GM12865 (cell line): ENCODE measurements around the gene CHORDC1.

Source experiments
- DNase-seq: peaks from one replicate; pipeline ENCODE4 v3.0.0; 2010; ENCODE audit warnings: low read depth
- H3K4me3 ChIP-seq: 2 replicates; pipeline ENCODE4 v1.5.1; 2011; ENCODE audit warnings: mild to moderate bottlenecking, low read depth, low read length, control low read depth
- TF ChIP-seq, protein P1 (sequence below): IDR thresholded peaks from 2 replicates; pipeline ENCODE4 v1.5.1; 2011; ENCODE audit warnings: low read length, control low read depth, low read depth, inconsistent platforms; ENCODE audit not compliant: insufficient read depth; ENCODE audit errors: missing control alignments

The CHORDC1 gene

DNA sequence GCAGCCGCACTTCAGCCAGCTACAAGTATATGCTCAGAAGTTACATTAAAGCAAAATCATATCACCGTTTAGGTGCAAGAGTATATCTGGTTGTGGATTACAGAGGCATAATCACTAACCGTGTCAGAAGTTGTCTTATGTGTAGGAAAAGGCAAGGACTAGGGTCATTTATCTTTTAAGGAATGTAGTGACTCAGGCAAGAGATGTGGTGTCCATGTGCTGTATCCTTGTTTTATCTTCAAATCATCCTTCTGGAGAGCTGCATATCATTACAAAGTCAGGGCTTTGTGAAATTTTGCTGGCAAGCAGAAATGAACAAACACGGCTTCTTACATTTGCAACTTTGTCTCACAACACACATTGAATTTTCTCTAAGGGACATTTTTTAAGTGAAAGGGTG lies 12.7 kb upstream of the CHORDC1 start:
- TF ChIP-seq, protein P1, sequence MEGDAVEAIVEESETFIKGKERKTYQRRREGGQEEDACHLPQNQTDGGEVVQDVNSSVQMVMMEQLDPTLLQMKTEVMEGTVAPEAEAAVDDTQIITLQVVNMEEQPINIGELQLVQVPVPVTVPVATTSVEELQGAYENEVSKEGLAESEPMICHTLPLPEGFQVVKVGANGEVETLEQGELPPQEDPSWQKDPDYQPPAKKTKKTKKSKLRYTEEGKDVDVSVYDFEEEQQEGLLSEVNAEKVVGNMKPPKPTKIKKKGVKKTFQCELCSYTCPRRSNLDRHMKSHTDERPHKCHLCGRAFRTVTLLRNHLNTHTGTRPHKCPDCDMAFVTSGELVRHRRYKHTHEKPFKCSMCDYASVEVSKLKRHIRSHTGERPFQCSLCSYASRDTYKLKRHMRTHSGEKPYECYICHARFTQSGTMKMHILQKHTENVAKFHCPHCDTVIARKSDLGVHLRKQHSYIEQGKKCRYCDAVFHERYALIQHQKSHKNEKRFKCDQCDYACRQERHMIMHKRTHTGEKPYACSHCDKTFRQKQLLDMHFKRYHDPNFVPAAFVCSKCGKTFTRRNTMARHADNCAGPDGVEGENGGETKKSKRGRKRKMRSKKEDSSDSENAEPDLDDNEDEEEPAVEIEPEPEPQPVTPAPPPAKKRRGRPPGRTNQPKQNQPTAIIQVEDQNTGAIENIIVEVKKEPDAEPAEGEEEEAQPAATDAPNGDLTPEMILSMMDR: no peak
- DNase-seq: no peak
- H3K4me3 ChIP-seq: no peak overlapping the region

DNA sequence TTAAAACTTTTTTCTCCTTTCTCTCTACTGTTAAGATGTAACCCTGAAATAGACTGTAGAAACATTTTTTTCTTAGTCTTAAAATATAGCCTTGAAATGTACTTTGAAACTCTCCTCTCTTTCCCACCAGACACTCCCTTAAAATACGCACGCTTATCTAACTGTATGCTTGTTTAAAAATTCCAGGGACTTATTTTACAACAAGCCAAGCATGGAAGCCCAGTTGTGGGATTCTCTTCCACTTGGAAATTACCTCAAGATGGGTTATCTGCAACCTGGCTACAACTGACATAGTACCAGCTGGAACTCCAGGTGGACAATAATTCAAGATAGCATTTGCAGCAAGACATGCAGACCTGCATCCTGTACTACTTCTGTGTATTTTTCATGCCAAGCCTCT lies 12.1 kb upstream of the CHORDC1 start:
- no peak overlapping the region for H3K4me3 ChIP-seq
- TF ChIP-seq, protein P1: no peak
- no peak for DNase-seq

DNA sequence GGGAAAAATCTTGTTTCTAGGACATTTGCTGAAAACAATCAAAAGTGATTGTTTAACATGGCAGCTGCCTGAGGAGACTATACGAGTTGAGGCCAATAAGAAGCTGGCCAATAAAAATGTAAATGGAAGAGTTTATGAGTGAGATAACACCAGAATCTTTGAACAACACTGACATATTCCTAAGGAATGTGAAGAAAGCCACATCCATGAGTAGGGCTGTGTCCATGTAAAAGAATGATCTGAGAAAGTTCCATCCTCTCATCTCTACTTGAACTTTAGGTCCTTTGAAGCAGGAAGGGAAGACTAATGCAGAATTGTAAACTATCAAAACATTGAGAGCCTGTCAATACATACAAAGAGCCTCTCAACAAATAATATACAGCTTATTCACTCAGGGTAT lies 6.9 kb upstream of the CHORDC1 start:
- TF ChIP-seq, protein P1: no peak
- no peak for DNase-seq
- H3K4me3 ChIP-seq: no peak overlapping the region

DNA sequence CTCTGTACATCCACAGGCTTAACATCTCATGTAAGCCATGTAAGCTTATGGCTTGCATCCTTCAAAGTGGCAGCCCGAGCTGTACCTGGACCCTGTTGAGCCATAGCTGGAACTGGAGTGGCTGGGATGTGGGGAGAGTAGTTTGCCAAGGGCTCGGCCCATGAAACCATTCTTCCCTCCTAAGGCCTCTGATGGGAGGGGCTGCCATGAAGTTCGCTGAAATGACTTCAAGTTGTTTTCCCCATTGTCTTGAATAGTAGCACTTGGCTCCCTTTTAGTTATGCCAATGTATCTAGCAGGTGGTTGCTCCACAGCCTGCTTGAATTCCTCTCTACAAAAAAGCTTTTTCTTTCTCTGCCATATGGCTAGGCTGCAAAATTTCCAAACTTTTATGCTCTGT lies 5.2 kb upstream of the CHORDC1 start:
- TF ChIP-seq, protein P1: no peak
- no peak for DNase-seq
- H3K4me3 ChIP-seq: no peak overlapping the region

DNA sequence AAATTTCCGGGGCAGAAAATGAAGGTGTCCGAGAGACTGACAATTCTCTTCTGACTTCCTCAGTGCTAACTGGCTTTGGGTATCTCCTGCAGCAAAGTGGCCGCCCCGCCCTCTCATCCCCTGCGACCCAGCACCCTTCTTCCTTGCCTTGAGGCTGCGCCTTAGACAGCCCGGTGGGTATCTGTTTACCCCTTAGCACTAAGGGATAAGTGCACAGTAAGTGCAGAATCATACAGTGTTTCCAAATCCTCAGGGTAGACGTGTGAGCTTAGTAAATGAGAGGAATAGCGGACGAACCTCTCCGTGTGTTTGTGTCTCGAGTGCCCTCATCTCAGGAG lies 368 bp upstream of the CHORDC1 start:
- TF ChIP-seq, protein P1: no peak
- no peak for DNase-seq

DNA sequence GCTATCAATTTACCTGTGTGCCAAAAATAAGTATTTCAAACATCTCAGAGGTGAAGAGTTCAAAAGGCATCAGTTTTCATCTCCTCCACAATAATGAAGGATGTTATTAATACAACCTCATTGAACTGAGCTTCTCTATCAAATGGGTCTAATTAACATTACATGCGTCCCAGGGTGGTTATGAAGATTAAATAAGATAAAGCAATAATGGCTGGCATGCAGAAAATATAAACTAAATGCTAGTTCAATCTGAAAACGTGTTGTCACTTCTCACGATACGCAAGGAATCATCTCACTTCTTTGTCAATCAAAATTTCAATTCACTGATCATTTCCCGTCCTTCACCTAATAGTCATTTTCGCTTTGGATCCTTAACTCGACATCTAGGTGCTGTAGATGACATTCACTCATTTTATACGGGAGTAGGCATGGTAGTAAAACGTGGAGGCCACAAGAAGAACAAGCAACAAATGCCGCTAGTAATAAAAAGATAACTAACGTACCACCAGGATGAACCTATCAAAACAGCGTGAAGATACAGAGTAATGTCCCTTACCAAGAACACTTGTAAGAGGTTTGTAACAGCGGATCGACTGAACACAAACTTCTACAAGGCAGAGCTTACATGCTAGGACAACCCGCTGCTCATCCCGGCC lies 918 bp downstream of the CHORDC1 start:
- no peak for DNase-seq
- TF ChIP-seq, protein P1: no peak
- peak overlapping the region; percentile 67 for H3K4me3 ChIP-seq

More for the DNA sequence above, 368 bp upstream of the CHORDC1 start:
- peak overlapping the region; percentile 67 for H3K4me3 ChIP-seq

DNA sequence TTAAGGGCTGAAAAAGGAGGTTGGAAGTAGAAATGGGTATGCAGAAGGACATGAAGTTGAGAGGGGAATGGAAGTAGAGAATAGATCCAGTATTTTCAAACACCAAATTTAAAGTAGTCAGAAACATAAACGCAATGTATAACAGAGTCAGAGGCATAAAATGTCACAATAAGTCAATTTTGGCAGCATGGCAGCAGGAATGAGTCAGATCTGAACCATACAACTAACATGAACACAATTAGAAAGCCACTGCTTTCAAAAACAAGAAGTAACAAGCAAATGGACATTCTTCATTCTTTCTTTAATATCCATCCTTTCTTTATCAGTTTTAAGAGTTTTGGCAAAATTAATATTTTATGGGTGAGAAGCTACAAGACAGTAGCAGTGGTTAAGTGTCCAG lies 2.5 kb downstream of the CHORDC1 start:
- H3K4me3 ChIP-seq: peak overlapping the region; percentile 67
- DNase-seq: peak; percentile 30
- TF ChIP-seq, protein P1: no peak
